Osteocyte (in vitro differentiated cells): ENCODE data around the gene RASA1. TPM values are rescaled to one million over a fixed set of nuclear protein-coding genes. Genes with fewer than 3 reads are reported as not detected.

ENCODE experiments used
- DNase-seq: peaks from one replicate; pipeline ENCODE4 v3.0.0; 2021; ENCODE audit warnings: mixed read lengths; ENCODE audit not compliant: unreplicated experiment; ENCODE audit errors: extremely low spot score
- H3K27ac Mint-ChIP-seq: one replicate; pipeline ENCODE4 v1.8.0; 2021; ENCODE audit warnings: mild to moderate bottlenecking, mixed read lengths; ENCODE audit not compliant: unreplicated experiment
- H3K27me3 Mint-ChIP-seq: one replicate; pipeline ENCODE4 v1.8.0; 2021; ENCODE audit warnings: mixed read lengths; ENCODE audit not compliant: unreplicated experiment
- H3K36me3 Mint-ChIP-seq: one replicate; pipeline ENCODE4 v1.8.0; 2021; ENCODE audit warnings: mixed read lengths; ENCODE audit not compliant: unreplicated experiment
- H3K4me1 Mint-ChIP-seq: one replicate; pipeline ENCODE4 v1.8.0; 2021; ENCODE audit warnings: mixed read lengths; ENCODE audit not compliant: unreplicated experiment
- H3K4me3 Mint-ChIP-seq: one replicate; pipeline ENCODE4 v1.8.0; 2021; ENCODE audit warnings: mild to moderate bottlenecking, moderate library complexity, mixed read lengths; ENCODE audit not compliant: unreplicated experiment
- H3K9me3 Mint-ChIP-seq: one replicate; pipeline ENCODE4 v1.8.0; 2021; ENCODE audit warnings: mixed read lengths; ENCODE audit not compliant: unreplicated experiment
- CTCF ChIP-seq: fragments of 200-600 bp; sonication (generic); IDR thresholded peaks from 2 replicates; pipeline ENCODE4 v1.5.0; 2021; ENCODE audit warnings: antibody characterized with exemption, mild to moderate bottlenecking, moderate library complexity
- total RNA-seq: library from RNA; stranded (reverse); gene quantifications from 2 replicates; pipeline ENCODE4 v1.2.1, GENCODE V29; 2021

Gene RASA1
- total RNA-seq, 1 donor from 2014 or later = 32.1 TPM

GRCh38 chr5:87393331-87393730, 125.6 kb downstream of the RASA1 start:
- no peak for DNase-seq
- TF ChIP-seq CTCF = no peak
- Mint-ChIP-seq H3K27ac (peak overlapping the region; percentile 95), H3K27me3 (no peaks in the 10 kb centered on the region), H3K9me3 (no peaks in the 10 kb centered on the region), H3K4me3 (peak overlapping the region; percentile 19), H3K4me1 (peaks cover 63% of the 10 kb centered on the region), H3K36me3 (peaks cover 54% of the 10 kb centered on the region)

- H3K9me3 Mint-ChIP-seq = no peaks in the 10 kb centered on the region
- peak overlapping the region; percentile 4 for H3K4me3 Mint-ChIP-seq
- peaks cover 59% of the 10 kb centered on the region for H3K4me1 Mint-ChIP-seq
- peaks cover 60% of the 10 kb centered on the region for H3K36me3 Mint-ChIP-seq
- no peak for TF ChIP-seq CTCF
- DNase-seq = no peak
- no peaks in the 10 kb centered on the region for H3K27me3 Mint-ChIP-seq
- peak overlapping the region; percentile 95 for H3K27ac Mint-ChIP-seq
Measured at GRCh38 chr5:87394411-87395165, 126.9 kb downstream of the RASA1 start.

GRCh38 chr5:87398981-87399614, 131.4 kb downstream of the RASA1 start:
- H3K9me3 Mint-ChIP-seq = peaks cover 5% of the 10 kb centered on the region
- H3K4me3 Mint-ChIP-seq = no peak overlapping the region
- no peak for DNase-seq
- peaks cover 19% of the 10 kb centered on the region for H3K4me1 Mint-ChIP-seq
- TF ChIP-seq CTCF = no peak
- peaks cover 52% of the 10 kb centered on the region for H3K36me3 Mint-ChIP-seq
- H3K27ac Mint-ChIP-seq = no peak overlapping the region
- no peaks in the 10 kb centered on the region for H3K27me3 Mint-ChIP-seq

GRCh38 chr5:87399720-87400119, 132.0 kb downstream of the RASA1 start:
- no peak for DNase-seq
- peaks cover 13% of the 10 kb centered on the region for H3K4me1 Mint-ChIP-seq
- H3K36me3 Mint-ChIP-seq = peaks cover 51% of the 10 kb centered on the region
- H3K4me3 Mint-ChIP-seq = no peak overlapping the region
- peak overlapping the region; percentile 14 for H3K27ac Mint-ChIP-seq
- no peaks in the 10 kb centered on the region for H3K27me3 Mint-ChIP-seq
- peaks cover 5% of the 10 kb centered on the region for H3K9me3 Mint-ChIP-seq
- TF ChIP-seq CTCF = no peak

- no peak for DNase-seq
- Mint-ChIP-seq H3K4me3 (no peak overlapping the region), H3K9me3 (peaks cover 5% of the 10 kb centered on the region), H3K27me3 (no peaks in the 10 kb centered on the region), H3K27ac (peak overlapping the region; percentile 14), H3K36me3 (peaks cover 46% of the 10 kb centered on the region), H3K4me1 (peaks cover 6% of the 10 kb centered on the region)
- TF ChIP-seq CTCF = peak; percentile 74
Measured at GRCh38 chr5:87400305-87400899, 132.7 kb downstream of the RASA1 start.
